ENCODE results near the gene IMPDH1.

GRCh38 chr7:128379900-128380479 is 29.8 kb downstream of the IMPDH1 start:
- TF ChIP-seq, protein P1, sequence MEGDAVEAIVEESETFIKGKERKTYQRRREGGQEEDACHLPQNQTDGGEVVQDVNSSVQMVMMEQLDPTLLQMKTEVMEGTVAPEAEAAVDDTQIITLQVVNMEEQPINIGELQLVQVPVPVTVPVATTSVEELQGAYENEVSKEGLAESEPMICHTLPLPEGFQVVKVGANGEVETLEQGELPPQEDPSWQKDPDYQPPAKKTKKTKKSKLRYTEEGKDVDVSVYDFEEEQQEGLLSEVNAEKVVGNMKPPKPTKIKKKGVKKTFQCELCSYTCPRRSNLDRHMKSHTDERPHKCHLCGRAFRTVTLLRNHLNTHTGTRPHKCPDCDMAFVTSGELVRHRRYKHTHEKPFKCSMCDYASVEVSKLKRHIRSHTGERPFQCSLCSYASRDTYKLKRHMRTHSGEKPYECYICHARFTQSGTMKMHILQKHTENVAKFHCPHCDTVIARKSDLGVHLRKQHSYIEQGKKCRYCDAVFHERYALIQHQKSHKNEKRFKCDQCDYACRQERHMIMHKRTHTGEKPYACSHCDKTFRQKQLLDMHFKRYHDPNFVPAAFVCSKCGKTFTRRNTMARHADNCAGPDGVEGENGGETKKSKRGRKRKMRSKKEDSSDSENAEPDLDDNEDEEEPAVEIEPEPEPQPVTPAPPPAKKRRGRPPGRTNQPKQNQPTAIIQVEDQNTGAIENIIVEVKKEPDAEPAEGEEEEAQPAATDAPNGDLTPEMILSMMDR (IDR thresholded peaks at IDR 0.05), result no peak
- TF ChIP-seq POLR2AphosphoS5 (IDR thresholded peaks at IDR 0.05) (no peak), POLR2A (IDR thresholded peaks at IDR 0.05) (no peak)

Data from suprapubic skin (tissue), 4 donors.